GM12874 (cell line): ENCODE results near the gene RPS24.

Experiments
- CTCF ChIP-seq: IDR thresholded peaks from 2 replicates; pipeline ENCODE4 v1.5.1; 2011; ENCODE audit warnings: low read depth, mild to moderate bottlenecking, control low read depth, low read length, moderate library complexity; ENCODE audit not compliant: insufficient read depth

The RPS24 gene

DNA sequence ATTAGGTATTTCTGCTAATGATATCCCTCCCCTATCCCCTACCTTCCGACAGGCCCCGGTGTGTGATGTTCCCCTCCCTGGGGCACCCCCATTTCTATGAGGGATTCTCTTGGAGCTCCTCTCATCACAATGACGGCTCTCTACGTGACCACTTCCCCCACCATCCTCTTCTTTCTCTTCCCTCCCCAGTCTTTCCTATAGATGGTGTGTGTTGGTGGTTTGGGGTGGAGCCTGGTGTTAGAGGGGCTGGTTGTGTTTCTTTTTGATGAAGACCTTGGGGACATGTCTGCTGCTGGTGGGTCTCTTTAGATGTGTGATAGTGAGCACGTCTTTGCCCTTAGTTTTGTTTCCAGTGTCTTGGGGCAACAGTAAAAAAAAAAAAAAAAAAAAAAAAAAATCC is 28.6 kb downstream of the RPS24 start:
- no peak for TF ChIP-seq CTCF

DNA sequence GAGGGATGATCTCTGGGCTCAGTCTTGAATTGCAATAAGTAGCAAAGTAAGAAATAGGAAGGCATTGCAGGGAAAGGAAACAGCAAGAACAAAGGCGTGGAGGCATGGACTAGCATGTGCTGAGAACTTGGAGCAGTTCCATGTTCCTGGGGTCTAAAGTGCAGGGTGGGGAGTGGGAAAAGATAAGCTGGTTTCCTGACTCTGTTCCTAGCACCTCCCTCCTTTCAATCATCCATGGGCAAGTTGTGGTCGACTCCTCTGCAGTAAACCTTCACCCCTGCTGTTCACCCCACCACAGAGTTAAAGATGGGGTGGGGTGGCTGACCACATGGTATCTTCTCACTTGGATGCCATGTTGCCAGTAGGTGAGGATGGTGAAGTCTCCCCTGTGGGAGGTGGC is 29.6 kb downstream of the RPS24 start:
- no peak for TF ChIP-seq CTCF

DNA sequence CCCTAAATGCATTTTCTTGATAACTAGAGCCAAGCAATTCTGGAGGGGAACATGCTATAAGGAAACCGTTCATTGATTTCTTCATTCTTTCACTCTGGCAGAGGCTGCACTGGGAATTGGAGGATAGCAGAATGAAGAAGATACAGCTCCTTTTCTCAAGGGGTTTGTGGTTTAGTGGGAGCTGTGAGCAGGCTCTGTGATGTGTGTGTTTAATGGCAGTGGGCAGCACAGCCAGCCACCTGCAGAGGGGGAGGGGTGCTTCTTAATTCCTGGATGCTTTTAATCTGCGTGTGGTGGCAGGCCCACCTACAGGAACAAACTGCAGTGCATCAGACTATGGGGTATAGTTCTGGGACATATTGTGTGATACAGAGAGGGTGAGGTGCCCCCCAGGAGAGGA is 31.9 kb downstream of the RPS24 start:
- TF ChIP-seq CTCF = no peak

GRCh38 chr10:78066012-78066411 is 32.3 kb downstream of the RPS24 start:
- TF ChIP-seq CTCF = no peak

DNA sequence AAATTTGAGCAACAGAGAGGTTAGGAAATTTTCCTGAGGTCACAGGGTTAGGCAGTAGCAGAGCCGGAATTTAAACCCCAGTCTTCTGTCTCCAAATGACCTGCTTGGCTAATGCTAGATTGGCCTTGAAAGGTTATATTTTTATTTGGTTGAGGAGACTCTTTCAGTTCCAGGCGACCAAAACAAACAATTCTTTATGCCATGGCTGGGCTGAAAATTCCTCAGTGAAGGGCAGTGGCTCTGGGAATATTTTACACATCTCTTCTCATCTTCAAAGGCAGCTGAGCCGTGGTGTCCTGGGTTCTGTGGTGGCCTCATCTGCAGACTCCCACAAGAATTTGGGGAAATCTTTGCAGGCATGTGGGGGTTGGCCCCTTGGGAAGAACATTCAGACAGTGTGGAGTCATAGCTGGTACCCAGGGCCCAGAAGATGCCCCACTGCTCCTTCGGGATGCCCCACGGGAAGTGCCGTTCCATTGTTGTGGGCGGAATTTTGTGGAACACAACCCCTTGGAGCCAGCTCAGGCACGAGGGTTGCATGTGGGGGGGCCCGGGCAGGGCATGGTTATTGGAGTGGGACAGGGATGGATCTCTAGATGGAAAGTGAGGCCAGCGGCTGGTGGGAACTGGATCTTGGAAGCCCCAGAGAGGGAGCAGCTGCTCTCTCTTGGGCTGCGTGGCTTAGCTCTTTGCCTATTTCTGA is 33.2 kb downstream of the RPS24 start:
- TF ChIP-seq CTCF = no peak

DNA sequence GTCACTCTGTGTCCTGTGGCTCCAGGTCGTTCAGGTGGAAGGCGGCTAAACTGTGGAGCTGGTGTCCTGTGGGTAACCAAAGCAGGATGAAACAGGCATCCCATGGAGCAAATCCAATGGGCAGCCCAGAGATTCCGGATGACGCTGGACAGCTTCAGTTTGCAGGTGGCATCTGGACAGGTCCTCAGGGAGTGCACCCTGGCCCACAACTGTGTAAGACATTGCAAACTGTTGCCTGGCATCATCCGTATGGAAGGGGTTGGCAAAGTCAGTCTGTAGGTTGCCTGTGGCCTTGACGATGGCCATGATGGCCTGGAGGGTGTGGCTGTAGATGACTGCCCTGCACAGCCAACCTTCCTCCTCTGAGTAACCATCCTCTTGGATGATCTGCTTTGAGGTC is 35.5 kb downstream of the RPS24 start:
- no peak for TF ChIP-seq CTCF

- TF ChIP-seq CTCF = no peak
Observed at GRCh38 chr10:78070726-78071125, 37.1 kb downstream of the RPS24 start.
